MCF 10A (cell line): ENCODE data around the gene ZNF568. TPM values are rescaled to one million over a fixed set of nuclear protein-coding genes. Genes with fewer than 3 reads are reported as not detected.

Source experiments
- BruUV-seq: library from RNA; stranded (reverse); fragments of 400-500 nt; replicated peaks from 2 replicates; lab custom pipeline; 2021; lab: Mats Ljungman, UMichigan
- CTCF ChIA-PET: fragments of 300-600 bp; sonication (Branson Sonifier 250); formaldehyde crosslinking; extraction: SDS; loops from one replicate; lab custom pipeline; 2021; ENCODE audit warnings: antibody characterized with exemption, inconsistent platforms; lab: Yijun Ruan, JAX
- POLR2A ChIA-PET: fragments of 300-600, 350-650 bp; sonication (Branson Sonifier 250); formaldehyde crosslinking; extraction: SDS; loops from one replicate; lab custom pipeline; 2020; ENCODE audit warnings: antibody characterized with exemption, inconsistent platforms; lab: Yijun Ruan, JAX
- DNase-seq: peaks from one replicate; pipeline ENCODE4 v3.0.0-alpha.2; 2018; ENCODE audit not compliant: unreplicated experiment
- H3K27ac Mint-ChIP-seq: one replicate; pipeline ENCODE4 v1.8.0; 2022; ENCODE audit warnings: mild to moderate bottlenecking, low read depth, mixed read lengths; ENCODE audit not compliant: unreplicated experiment
- H3K27me3 Mint-ChIP-seq: one replicate; pipeline ENCODE4 v1.8.0; 2022; ENCODE audit warnings: mixed read lengths; ENCODE audit not compliant: insufficient read depth, unreplicated experiment
- H3K36me3 Mint-ChIP-seq: one replicate; pipeline ENCODE4 v1.8.0; 2022; ENCODE audit warnings: mild to moderate bottlenecking, moderate library complexity, mixed read lengths; ENCODE audit not compliant: insufficient read depth, unreplicated experiment
- H3K4me1 Mint-ChIP-seq: one replicate; pipeline ENCODE4 v1.8.0; 2022; ENCODE audit warnings: mixed read lengths; ENCODE audit not compliant: insufficient read depth, unreplicated experiment
- H3K4me3 Mint-ChIP-seq: one replicate; pipeline ENCODE4 v1.8.0; 2022; ENCODE audit warnings: mild to moderate bottlenecking, moderate library complexity, mixed read lengths; ENCODE audit not compliant: unreplicated experiment
- H3K9me3 Mint-ChIP-seq: one replicate; pipeline ENCODE4 v1.8.0; 2022; ENCODE audit warnings: mixed read lengths; ENCODE audit not compliant: unreplicated experiment
- intact Hi-C: fragments of 100-400 bp; cut with micrococcal nuclease; formaldehyde crosslinking; loops from 2 replicates; pipeline ENCODE4 v1.14.1; 2022
- total RNA-seq: library from RNA; stranded (reverse); gene quantifications from 2 replicates; pipeline ENCODE4 v1.2.3, GENCODE V29; 2022
- TF ChIP-seq, protein P1 (sequence below): fragments of 200-600 bp; IDR thresholded peaks from one replicate; pipeline ENCODE4 v1.8.0; 2022; ENCODE audit warnings: antibody characterized with exemption, mild to moderate bottlenecking; ENCODE audit not compliant: unreplicated experiment

ZNF568 gene
- total RNA-seq, 1 experiment from 2014 or later, result 7.6 TPM

DNA sequence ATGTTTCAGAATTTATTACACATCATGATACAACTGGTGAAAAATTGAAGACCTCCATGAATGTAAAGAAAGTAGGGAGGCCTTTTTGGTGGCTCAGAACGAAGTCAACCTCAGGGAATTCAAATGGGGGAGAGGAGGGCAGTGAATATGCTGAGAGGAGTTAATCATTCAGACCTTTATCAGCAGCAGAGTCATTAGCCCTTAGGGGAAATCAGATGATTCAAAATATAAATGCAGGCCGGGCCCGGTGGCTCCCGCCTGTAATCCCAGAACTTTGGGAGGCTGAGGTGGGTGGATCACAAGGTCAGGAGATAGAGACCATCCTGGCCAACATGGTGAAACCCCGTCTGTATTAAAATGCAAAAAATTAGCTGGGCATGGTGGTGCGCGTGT lies 81.7 kb downstream of the ZNF568 start:
- no peak overlapping the region for H3K4me3 Mint-ChIP-seq
- intact Hi-C loops, result no loop called here
- H3K27me3 Mint-ChIP-seq, result no peaks in the 10 kb centered on the region
- BruUV-seq, result no TSS peak
- no peaks in the 10 kb centered on the region for H3K4me1 Mint-ChIP-seq
- TF ChIP-seq, protein P1, sequence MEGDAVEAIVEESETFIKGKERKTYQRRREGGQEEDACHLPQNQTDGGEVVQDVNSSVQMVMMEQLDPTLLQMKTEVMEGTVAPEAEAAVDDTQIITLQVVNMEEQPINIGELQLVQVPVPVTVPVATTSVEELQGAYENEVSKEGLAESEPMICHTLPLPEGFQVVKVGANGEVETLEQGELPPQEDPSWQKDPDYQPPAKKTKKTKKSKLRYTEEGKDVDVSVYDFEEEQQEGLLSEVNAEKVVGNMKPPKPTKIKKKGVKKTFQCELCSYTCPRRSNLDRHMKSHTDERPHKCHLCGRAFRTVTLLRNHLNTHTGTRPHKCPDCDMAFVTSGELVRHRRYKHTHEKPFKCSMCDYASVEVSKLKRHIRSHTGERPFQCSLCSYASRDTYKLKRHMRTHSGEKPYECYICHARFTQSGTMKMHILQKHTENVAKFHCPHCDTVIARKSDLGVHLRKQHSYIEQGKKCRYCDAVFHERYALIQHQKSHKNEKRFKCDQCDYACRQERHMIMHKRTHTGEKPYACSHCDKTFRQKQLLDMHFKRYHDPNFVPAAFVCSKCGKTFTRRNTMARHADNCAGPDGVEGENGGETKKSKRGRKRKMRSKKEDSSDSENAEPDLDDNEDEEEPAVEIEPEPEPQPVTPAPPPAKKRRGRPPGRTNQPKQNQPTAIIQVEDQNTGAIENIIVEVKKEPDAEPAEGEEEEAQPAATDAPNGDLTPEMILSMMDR, result no peak
- peaks cover 35% of the 10 kb centered on the region for H3K9me3 Mint-ChIP-seq
- ChIA-PET POLR2A (no interaction called here), CTCF (no interaction called here)
- DNase-seq, result no peak
- H3K27ac Mint-ChIP-seq, result no peak overlapping the region
- H3K36me3 Mint-ChIP-seq, result no peaks in the 10 kb centered on the region

DNA sequence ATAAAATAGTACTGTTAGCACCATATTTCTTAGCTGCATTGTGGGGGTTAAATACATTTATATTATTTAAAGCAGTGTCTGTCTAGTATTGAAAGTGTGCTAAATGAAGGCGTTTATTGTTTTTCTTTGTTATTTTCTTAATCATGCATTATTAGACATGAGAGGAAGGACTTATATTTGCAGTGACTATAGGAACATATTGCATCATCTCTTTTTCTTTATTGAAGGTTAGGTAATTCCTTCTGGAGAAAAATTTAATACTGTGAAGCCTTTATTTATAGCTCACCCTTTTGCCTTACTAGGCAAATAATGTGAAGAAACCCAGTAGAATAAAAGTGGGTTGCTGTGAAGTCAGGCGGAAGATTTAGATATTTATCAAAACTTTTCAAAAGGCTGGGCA lies 83.2 kb downstream of the ZNF568 start:
- H3K36me3 Mint-ChIP-seq, result no peaks in the 10 kb centered on the region
- no peaks in the 10 kb centered on the region for H3K27me3 Mint-ChIP-seq
- H3K4me3 Mint-ChIP-seq, result no peak overlapping the region
- intact Hi-C loops, result no loop called here
- ChIA-PET CTCF (interaction anchor here (0.5 kb wide), 1 partner anchor 496 kb away, joined by 3 read pairs; no protein-coding TSS in a partner anchor), POLR2A (no interaction called here)
- peaks cover 31% of the 10 kb centered on the region for H3K9me3 Mint-ChIP-seq
- H3K4me1 Mint-ChIP-seq, result no peaks in the 10 kb centered on the region
- TF ChIP-seq, protein P1, result no peak
- DNase-seq, result no peak
- no TSS peak for BruUV-seq
- no peak overlapping the region for H3K27ac Mint-ChIP-seq

DNA sequence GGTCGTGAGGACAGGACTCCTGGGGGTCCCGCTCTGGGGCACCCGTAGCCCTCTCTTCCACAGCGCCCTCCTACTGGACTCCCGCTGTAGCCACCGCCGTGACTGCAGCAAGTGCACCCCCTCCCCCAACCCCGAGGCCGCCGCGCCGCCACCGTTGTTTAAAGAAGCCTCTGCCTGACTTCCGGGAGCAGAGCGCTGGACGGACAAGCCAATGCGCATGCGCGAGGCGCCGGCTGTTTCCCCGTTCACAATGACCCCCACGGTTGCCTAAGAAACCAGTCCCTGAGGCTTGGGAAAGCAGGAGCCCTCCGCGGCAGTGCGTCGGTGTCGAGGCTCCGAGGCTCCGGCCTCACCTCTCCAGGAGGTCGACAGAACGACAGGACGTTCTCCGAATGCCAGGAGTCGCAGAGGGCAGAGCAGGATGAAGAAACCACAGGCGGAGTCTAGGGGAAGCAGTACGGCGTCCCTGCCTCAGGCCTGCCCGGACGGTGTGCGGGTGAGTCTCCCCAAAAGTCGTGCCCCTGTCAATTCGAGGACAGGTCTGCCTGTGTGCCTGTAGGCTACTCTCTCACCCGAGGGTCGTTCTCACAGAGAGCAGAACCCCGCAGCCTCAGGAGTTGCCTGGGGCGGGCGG lies 91.6 kb downstream of the ZNF568 start:
- TF ChIP-seq, protein P1, result no peak

DNA sequence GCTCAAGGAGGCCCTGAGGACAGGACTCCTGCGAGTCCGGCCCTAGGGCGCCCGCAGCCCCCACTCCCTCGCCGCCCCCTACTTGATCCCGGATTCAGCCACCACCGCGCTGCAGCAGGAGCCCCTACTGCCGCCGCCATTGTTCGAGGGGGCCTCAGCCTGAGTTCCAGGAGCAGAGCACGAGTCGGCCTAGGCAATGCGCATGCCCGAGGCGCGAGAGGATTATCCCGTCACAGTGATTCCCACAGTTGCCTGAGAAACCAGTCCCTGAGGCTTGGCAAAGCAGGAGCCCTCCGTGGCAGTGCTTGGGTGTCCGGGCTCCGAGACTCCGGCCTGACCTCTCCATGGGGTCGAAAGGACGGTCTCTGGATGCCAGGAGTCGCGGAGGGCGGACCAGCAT lies 93.7 kb downstream of the ZNF568 start:
- TF ChIP-seq, protein P1, result no peak
- Mint-ChIP-seq H3K36me3 (no peaks in the 10 kb centered on the region), H3K4me1 (no peaks in the 10 kb centered on the region), H3K27me3 (no peaks in the 10 kb centered on the region), H3K9me3 (peaks cover 30% of the 10 kb centered on the region), H3K4me3 (no peak overlapping the region), H3K27ac (no peak overlapping the region)
- CTCF ChIA-PET, result no interaction called here
- intact Hi-C loops, result no loop called here
- DNase-seq, result no peak
- BruUV-seq, result no TSS peak
- POLR2A ChIA-PET, result no interaction called here

More for the DNA sequence above, 91.6 kb downstream of the ZNF568 start:
- no peak for DNase-seq
- Mint-ChIP-seq H3K4me1 (no peaks in the 10 kb centered on the region), H3K4me3 (no peak overlapping the region), H3K27me3 (no peaks in the 10 kb centered on the region), H3K9me3 (peaks cover 26% of the 10 kb centered on the region), H3K36me3 (no peaks in the 10 kb centered on the region), H3K27ac (no peak overlapping the region)
- ChIA-PET CTCF (no interaction called here), POLR2A (no interaction called here)
- BruUV-seq, result no TSS peak
- intact Hi-C loops, result no loop called here
